ENCODE measurements around the gene THSD4. TPM values are rescaled to one million over a fixed set of nuclear protein-coding genes. Genes with fewer than 3 reads are reported as not detected.
"Not testable (repeated sequence)": the region's sequence is repeated elsewhere in the genome, so short reads cannot be mapped to it uniquely, and the experiment has no call there.

Gene THSD4
- total and polyA plus RNA-seq, 2 of the 8 experiments (the other 6 are each of a cell fraction or from before 2014, with no cell fraction given) = 2.5 to 6.2 TPM

DNA sequence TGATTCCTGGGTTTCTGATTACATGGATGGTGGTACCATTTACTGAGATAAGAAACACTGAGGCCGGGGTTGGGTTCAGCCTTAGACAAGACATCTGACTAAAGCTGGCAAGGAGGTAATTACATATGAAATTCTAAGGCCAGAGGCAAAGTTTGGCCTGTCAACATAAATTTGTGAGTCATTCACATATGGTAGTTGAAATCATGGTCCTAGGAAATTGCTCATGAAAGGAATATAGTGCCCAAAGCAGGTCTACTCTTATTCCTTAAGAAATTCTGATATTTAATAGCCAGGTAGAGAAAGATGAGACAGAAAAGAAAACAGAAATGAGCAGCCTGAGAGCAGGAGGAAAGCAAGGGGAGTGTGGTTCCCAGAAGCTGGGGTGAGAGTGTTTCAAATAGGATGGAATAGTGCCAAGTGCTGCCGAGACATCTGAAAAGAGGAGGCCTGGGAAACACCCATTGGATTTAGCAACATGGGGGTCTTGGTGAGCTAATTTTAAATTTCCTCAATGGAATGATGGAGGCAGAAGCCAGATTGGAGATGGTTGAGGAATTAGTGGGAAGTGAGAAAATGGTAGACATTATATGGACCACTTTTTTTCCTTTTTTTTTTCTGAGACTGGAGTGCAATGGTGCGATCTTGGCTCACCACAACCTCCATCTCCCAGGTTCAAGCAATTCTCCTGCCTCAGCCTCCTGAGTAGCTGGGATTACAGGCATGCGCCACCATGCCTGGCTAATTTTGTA, 610.1 kb downstream of the THSD4 start:
- H3K36me3 ChIP-seq (ENCODE audit: control insufficient read depth in 2 of 4, insufficient read depth in 4 of 4, low read length in 3 of 4); H3K23me2 ChIP-seq (ENCODE audit: low read depth, low read length); H4K20me1 ChIP-seq (replicated peaks in 1 of 2; ENCODE audit: control insufficient read depth in 1 of 2, insufficient read depth in 2 of 2, low read length in 2 of 2); H3K56ac ChIP-seq (replicated peaks; ENCODE audit: insufficient read length, low read depth, low read length); H4K8ac ChIP-seq (ENCODE audit: extremely low read depth, insufficient read depth, low read length); H3K79me2 ChIP-seq (ENCODE audit: control insufficient read depth in 1 of 2, insufficient read depth in 2 of 2, low read length in 2 of 2); H3K4me3 ChIP-seq (ENCODE audit: extremely low read depth in 1 of 4, insufficient read depth in 2 of 4, low read depth in 3 of 4, low read length in 4 of 4); H2AFZ ChIP-seq (ENCODE audit: low read length); H2BK120ac ChIP-seq (replicated peaks; ENCODE audit: low read depth, low read length); H3K9ac ChIP-seq (replicated peaks in 1 of 4; ENCODE audit: extremely low read depth in 1 of 4, low read depth in 3 of 4, low read length in 3 of 4); FAIRE-seq; H2BK15ac ChIP-seq (ENCODE audit: low read length); H3K27ac ChIP-seq (ENCODE audit: low read depth, low read length); H3K27me3 ChIP-seq (replicated peaks in 1 of 4; ENCODE audit: control insufficient read depth in 3 of 4, extremely low read depth in 1 of 4, insufficient read depth in 3 of 4, low read length in 3 of 4); H3K14ac ChIP-seq (ENCODE audit: insufficient read length); H3K4me1 ChIP-seq (replicated peaks in 1 of 4; ENCODE audit: control insufficient read depth in 3 of 4, insufficient read depth in 4 of 4, low read length in 3 of 4); H4K91ac ChIP-seq (replicated peaks; ENCODE audit: insufficient read length, low read length); H3K18ac ChIP-seq (ENCODE audit: extremely low read depth, low read length); H2BK20ac ChIP-seq (ENCODE audit: low read length); H4K5ac ChIP-seq (ENCODE audit: insufficient read length, low read depth, low read length); H3K79me1 ChIP-seq (ENCODE audit: low read depth, low read length); DNase-seq (ENCODE audit: low read depth in 1 of 2, low spot score in 2 of 2); H3K9me3 ChIP-seq (ENCODE audit: insufficient read depth in 2 of 2, low read depth in 1 of 2, low read length in 1 of 2); POLR2A ChIA-PET (ENCODE audit: partially characterized antibody); H3K23ac ChIP-seq (ENCODE audit: insufficient read length); H3K4me2 ChIP-seq (ENCODE audit: insufficient read depth in 1 of 2, low read depth in 2 of 2, low read length in 2 of 2); H3K4ac ChIP-seq (replicated peaks; ENCODE audit: insufficient read length, low read depth, low read length); H2BK12ac ChIP-seq (ENCODE audit: low read depth, low read length); H2BK5ac ChIP-seq (ENCODE audit: low read depth, low read length); H2AK5ac ChIP-seq (ENCODE audit: low read depth, low read length): not testable (repeated sequence)
- CTCF ChIA-PET (ENCODE audit: partially characterized antibody) = interaction anchor here (0.6 to 2.4 kb wide), 4 partner anchors 9 to 33 kb away, joined by 3 to 12 read pairs (median 4); no protein-coding TSS in a partner anchor
- 97% methylated on average over 4 of the region's 4 CpGs; no CpG with 5 or more reads in 1 of the 2 experiments for WGBS, 2 experiments (ENCODE audit: extremely low coverage in 1 of 2, insufficient coverage in 1 of 2, insufficient read length in 1 of 2, insufficient replicate concordance in 2 of 2, low coverage in 1 of 2, low lambda C conversion rate in 2 of 2, missing lambda C conversion rate in 1 of 2)

Measured in H1 (cell line).